Heart left ventricle (tissue), 16 donors: ENCODE results near the gene CCDC175. TPM values are rescaled to one million over a fixed set of nuclear protein-coding genes. Genes with fewer than 3 reads are reported as not detected.

Experiments
- ATAC-seq, 4 donors: fragments of 200-7000 bp; cut with Tn5 transposase; one replicate each; pipeline ENCODE4 v1.9.1; 2020 to 2022; ENCODE audit warnings: moderate library complexity in 4 of 4, mild to moderate bottlenecking in 3 of 4, moderate number of reproducible peaks in 1 of 4
- DNase-seq, 5 donors: peaks; one replicate each; pipeline ENCODE4 v3.0.0-alpha.2; 2020
- H3K27ac ChIP-seq, 12 donors: fragments of 200-600 bp; sonication (generic) in 4 of 12; one replicate each; pipeline versions ENCODE4 v1.5.0 to v1.8.0; 2016 to 2022; ENCODE audit warnings: mild to moderate bottlenecking in 2 of 12
- H3K27me3 ChIP-seq, 9 donors: fragments of 200-600 bp; sonication (generic) in 2 of 9; one replicate each; pipeline versions ENCODE4 v1.5.1 to v1.8.0; 2016 to 2022; ENCODE audit warnings: mild to moderate bottlenecking in 3 of 9
- H3K36me3 ChIP-seq, 9 donors: fragments of 200-600 bp; sonication (generic) in 2 of 9; one replicate each; pipeline versions ENCODE4 v1.5.0 to v1.8.0; 2018 to 2022; ENCODE audit warnings: mild to moderate bottlenecking in 2 of 9
- H3K4me1 ChIP-seq, 12 donors: fragments of 200-600 bp; sonication (generic) in 4 of 12; one replicate each; pipeline versions ENCODE4 v1.5.0 to v1.8.0; 2016 to 2022; ENCODE audit warnings: mild to moderate bottlenecking in 3 of 12
- H3K4me3 ChIP-seq, 12 donors: fragments of 200-600 bp; sonication (generic) in 4 of 12; one replicate each; pipeline versions ENCODE4 v1.5.0 to v1.8.0; 2017 to 2022; ENCODE audit warnings: mild to moderate bottlenecking in 9 of 12, moderate library complexity in 4 of 12
- H3K9me3 ChIP-seq, 12 donors: fragments of 200-600 bp; sonication (generic) in 4 of 12; one replicate each; pipeline versions ENCODE4 v1.5.0 to v1.8.0; 2016 to 2022; ENCODE audit warnings: mild to moderate bottlenecking in 1 of 12
- CTCF ChIP-seq, 12 donors: fragments of 200-600 bp; sonication (generic) in 4 of 12; IDR thresholded peaks; one replicate each; pipeline versions ENCODE4 v1.5.0 to v1.8.0; 2018 to 2022; ENCODE audit warnings: antibody characterized with exemption in 12 of 12, mild to moderate bottlenecking in 5 of 12
- POLR2A ChIP-seq, 2 donors: fragments of 450-650 bp; IDR thresholded peaks; one replicate each; pipeline ENCODE4 v1.6.1; 2017; ENCODE audit warnings: antibody characterized with exemption in 2 of 2, mild to moderate bottlenecking in 2 of 2, moderate library complexity in 2 of 2
- WGBS, 4 donors: extraction: QIAGEN DNeasy Blood & Tissue Kit in 2 of 4; methylation state at CpG; one replicate each; pipeline versions ENCODE4 v1.1.5 to v1.1.7; 2013 to 2018; 5-methylcytosine and 5-hydroxymethylcytosine counted together
- intact Hi-C, 10 donors: fragments of 100-400 bp; cut with DNase I; formaldehyde crosslinking; loops; one replicate each; pipeline versions ENCODE4 v1.11.1 to v1.14.2; 2022
- polyA plus RNA-seq, 2 donors: library from polyadenylated mRNA; stranded (reverse); fragments of 200-250 nt; gene quantifications; one replicate each; pipeline ENCODE4 v1.2.3, GENCODE V29; 2013
- total RNA-seq, 9 donors: library from RNA; depleted of rRNA in 2 of 9; stranded (reverse); fragments of >200 nt in 2 of 9; fragmentation: NEBNext Ultra II Directional in 3 of 9; extraction: Animal tissue kit (Norgen Biotek cat#: 25700) in 3 of 9; gene quantifications; one replicate each; pipeline versions ENCODE4 v1.1.0 to v1.2.4, GENCODE V29; 2016 to 2023
- donor health status: ischemic (EF 13 %, LVEDD 7.1; RV severe dilation, severe dysfunction).
- donor health status: healthy with polysubstance abuse.
- donor health status: DM: no; HTN: yes; CAD: no.
- donor health status: DM: no; HTN: no; CAD: no.
- donor health status: ischemic (EF 25% LVEDD 6.9; RV normal size, moderate dysfunction).
- donor health status: ischemic (EF 25% LVEDD 5.7; RV mildly dilated, moderate dysfunction).
- donor health status: healthy.
- donor health status: DM: yes; HTN: yes; CAD: no.
- donor health status: ischemic (EF 35%, LVEDD 5.7; RV mildly dilated, moderate dysfunction).
- donor health status: nonischemic (EF 11% LVEDD 7.7; RV severe dilation, severe dysfunction).
- donor health status: DM: yes; HTN: yes; CAD: no.
- donor health status: PGD.
- donor health status: ischemic (EF 29% LVEDD 5.4; RV normal size, mild dysfunction).
- donor health status: nonischemic (EF 23%, LVEDD 6.1; RV moderate dilation, normal function).

The CCDC175 gene
- total and polyA plus RNA-seq, 11 donors = not detected

GRCh38 chr14:59541731-59542130 lies 34.9 kb downstream of the CCDC175 start:
- TF ChIP-seq POLR2A (IDR thresholded peaks at IDR 0.05) (no peak), CTCF (IDR thresholded peaks at IDR 0.05) (no peak)
- H3K36me3 ChIP-seq = no peaks in the 10 kb centered on the region
- intact Hi-C loops = no loop called here
- no peak for ATAC-seq
- no peak for DNase-seq
- no peaks in the 10 kb centered on the region for H3K4me1 ChIP-seq
- no peak overlapping the region for H3K27ac ChIP-seq
- peaks cover 0 to 18% (median 0%) of the 10 kb centered on the region in 9 donors for H3K27me3 ChIP-seq
- no peak overlapping the region for H3K4me3 ChIP-seq
- no peaks in the 10 kb centered on the region for H3K9me3 ChIP-seq
- WGBS, 4 donors = 71 to 83% (median 79%) methylated on average over 2 of the region's 2 CpGs

- Histone ChIP-seq H3K27me3 (peaks cover 0 to 18% (median 0%) of the 10 kb centered on the region in 9 donors), H3K27ac (no peak overlapping the region), H3K4me1 (no peaks in the 10 kb centered on the region), H3K36me3 (no peaks in the 10 kb centered on the region), H3K9me3 (no peaks in the 10 kb centered on the region), H3K4me3 (no peak overlapping the region)
- 16 to 30% (median 25%) methylated on average over 1 of the region's 1 CpG for WGBS, 4 donors
- TF ChIP-seq POLR2A (IDR thresholded peaks at IDR 0.05) (no peak), CTCF (IDR thresholded peaks at IDR 0.05) (no peak)
- ATAC-seq = no peak
- DNase-seq = no peak
- intact Hi-C loops = no loop called here
These were observed 35.8 kb downstream of the CCDC175 start for GRCh38 chr14:59540852-59541251.

GRCh38 chr14:59538936-59539335 lies 37.7 kb downstream of the CCDC175 start:
- no peak for ATAC-seq
- intact Hi-C loops = no loop called here
- 85 to 91% (median 86%) methylated on average over 4 of the region's 4 CpGs for WGBS, 4 donors
- H3K4me1 ChIP-seq = no peaks in the 10 kb centered on the region
- H3K36me3 ChIP-seq = no peaks in the 10 kb centered on the region
- no peak overlapping the region for H3K4me3 ChIP-seq
- H3K27me3 ChIP-seq = peaks cover 0 to 7% (median 0%) of the 10 kb centered on the region in 9 donors
- no peak overlapping the region for H3K27ac ChIP-seq
- no peak for DNase-seq
- no peak for TF ChIP-seq POLR2A (IDR thresholded peaks at IDR 0.05)
- TF ChIP-seq CTCF (IDR thresholded peaks at IDR 0.05) = no peak
- no peaks in the 10 kb centered on the region for H3K9me3 ChIP-seq

- Histone ChIP-seq H3K4me1 (no peaks in the 10 kb centered on the region), H3K27ac (no peak overlapping the region), H3K27me3 (no peaks in the 10 kb centered on the region), H3K9me3 (no peaks in the 10 kb centered on the region), H3K4me3 (no peak overlapping the region), H3K36me3 (no peaks in the 10 kb centered on the region)
- ATAC-seq (no peak), DNase-seq (no peak)
- WGBS, 4 donors = 80 to 94% (median 89%) methylated on average over 1 of the region's 1 CpG
- intact Hi-C loops = no loop called here
- TF ChIP-seq POLR2A (IDR thresholded peaks at IDR 0.05) (no peak), CTCF (IDR thresholded peaks at IDR 0.05) (no peak)
These were observed 39.1 kb downstream of the CCDC175 start for GRCh38 chr14:59537476-59537875.
